RWPE2 (cell line): Measurements from ENCODE around the gene FIBCD1.

Experiments
- ATAC-seq: fragments of 200-7000 bp; cut with Tn5 transposase; 3 replicates; pipeline ENCODE4 v1.9.1; 2021; ENCODE audit warnings: low read depth
- DNase-seq: peaks from one replicate; pipeline ENCODE4 v3.0.0-alpha.2; 2020; ENCODE audit warnings: low spot score
- H3K27ac ChIP-seq: fragments of 450-650 bp; 2 replicates; pipeline ENCODE4 v1.5.1; 2017; ENCODE audit warnings: mild to moderate bottlenecking; ENCODE audit not compliant: poor library complexity, severe bottlenecking
- H3K27me3 ChIP-seq: fragments of 250-450 bp; sonication (Bioruptor Pico); 2 replicates; pipeline ENCODE4 v1.5.1; 2021; ENCODE audit warnings: mild to moderate bottlenecking, moderate library complexity; ENCODE audit not compliant: insufficient read depth, poor library complexity, severe bottlenecking
- H3K36me3 ChIP-seq: fragments of 250-450 bp; sonication (Bioruptor Pico); 2 replicates; pipeline ENCODE4 v1.5.1; 2020; ENCODE audit warnings: low read depth, mild to moderate bottlenecking, moderate library complexity
- H3K4me1 ChIP-seq: fragments of 250-450 bp; sonication (Bioruptor Pico); 2 replicates; pipeline ENCODE4 v1.5.1; 2021; ENCODE audit warnings: mild to moderate bottlenecking, moderate library complexity; ENCODE audit not compliant: insufficient read depth, poor library complexity, severe bottlenecking
- H3K4me3 ChIP-seq: fragments of 250-450 bp; sonication (Bioruptor Pico); 2 replicates; pipeline ENCODE4 v1.5.1; 2021; ENCODE audit warnings: mild to moderate bottlenecking, moderate library complexity; ENCODE audit not compliant: severe bottlenecking
- H3K9me3 ChIP-seq: fragments of 250-450 bp; sonication (Bioruptor Pico); 2 replicates; pipeline ENCODE4 v1.5.1; 2021; ENCODE audit warnings: mild to moderate bottlenecking, moderate library complexity; ENCODE audit not compliant: severe bottlenecking
- CTCF ChIP-seq: fragments of 450-650 bp; IDR thresholded peaks from one replicate; pipeline ENCODE4 v1.5.1; 2017; ENCODE audit warnings: mild to moderate bottlenecking, moderate library complexity; ENCODE audit not compliant: poor library complexity, severe bottlenecking

Gene FIBCD1

GRCh38 chr9:130873966-130874365 is 65.1 kb downstream of the FIBCD1 start:
- DNase-seq = no peak
- TF ChIP-seq CTCF = no peak
- peaks cover 81% of the 10 kb centered on the region for H3K36me3 ChIP-seq
- no peaks in the 10 kb centered on the region for H3K4me1 ChIP-seq
- no peak overlapping the region for H3K27ac ChIP-seq
- no peaks in the 10 kb centered on the region for H3K27me3 ChIP-seq
- no peak for ATAC-seq
- H3K9me3 ChIP-seq = peaks cover 13% of the 10 kb centered on the region
- no peak overlapping the region for H3K4me3 ChIP-seq

- no peak overlapping the region for H3K27ac ChIP-seq
- H3K4me1 ChIP-seq = no peaks in the 10 kb centered on the region
- H3K9me3 ChIP-seq = peaks cover 16% of the 10 kb centered on the region
- TF ChIP-seq CTCF = no peak
- H3K27me3 ChIP-seq = no peaks in the 10 kb centered on the region
- DNase-seq (no peak), ATAC-seq (no peak)
- no peak overlapping the region for H3K4me3 ChIP-seq
- peaks cover 76% of the 10 kb centered on the region for H3K36me3 ChIP-seq
These were observed 66.0 kb downstream of the FIBCD1 start for GRCh38 chr9:130872912-130873503.

- no peak overlapping the region for H3K27ac ChIP-seq
- H3K36me3 ChIP-seq = peaks cover 74% of the 10 kb centered on the region
- ATAC-seq (no peak), DNase-seq (no peak)
- no peaks in the 10 kb centered on the region for H3K27me3 ChIP-seq
- no peaks in the 10 kb centered on the region for H3K4me1 ChIP-seq
- peaks cover 16% of the 10 kb centered on the region for H3K9me3 ChIP-seq
- H3K4me3 ChIP-seq = no peak overlapping the region
- TF ChIP-seq CTCF = no peak
These were observed 66.5 kb downstream of the FIBCD1 start for GRCh38 chr9:130872508-130872907.

GRCh38 chr9:130872093-130872492 is 67.0 kb downstream of the FIBCD1 start:
- H3K36me3 ChIP-seq = peaks cover 77% of the 10 kb centered on the region

More at GRCh38 chr9:130872093-130872492, 67.0 kb downstream of the FIBCD1 start:
- Histone ChIP-seq H3K27me3 (no peaks in the 10 kb centered on the region), H3K4me3 (no peak overlapping the region), H3K9me3 (peaks cover 16% of the 10 kb centered on the region), H3K27ac (no peak overlapping the region), H3K4me1 (no peaks in the 10 kb centered on the region)
- DNase-seq (no peak), ATAC-seq (no peak)
- TF ChIP-seq CTCF = no peak
